Adipose tissue (tissue), 3 donors: ENCODE results near the gene JAGN1. TPM values are rescaled to one million over a fixed set of nuclear protein-coding genes. Genes with fewer than 3 reads are reported as not detected.
"Not testable (repeated sequence)": the region's sequence is repeated elsewhere in the genome, so short reads cannot be mapped to it uniquely, and the experiment has no call there.

Experiments used
- H3K27ac ChIP-seq: one replicate; pipeline ENCODE4 v1.5.1; 2013; ENCODE audit warnings: low read depth, low read length
- WGBS, 3 donors: extraction: QIAGEN DNeasy Blood & Tissue Kit; methylation state at CpG; one replicate each; pipeline ENCODE4 v1.1.7; 2013; 5-methylcytosine and 5-hydroxymethylcytosine counted together
- polyA plus RNA-seq, 3 donors: library from polyadenylated mRNA; stranded (reverse); fragments of 200-250 nt; gene quantifications; one replicate each; pipeline ENCODE4 v1.2.3, GENCODE V29; 2013
- donor health status: healthy with polysubstance abuse.
- donor health status: Bipolar disorder and iron deficiency.
- donor health status: healthy.

JAGN1 gene
- polyA plus RNA-seq, 3 donors, result 33.7 to 58.7 (median 39.5) TPM

DNA sequence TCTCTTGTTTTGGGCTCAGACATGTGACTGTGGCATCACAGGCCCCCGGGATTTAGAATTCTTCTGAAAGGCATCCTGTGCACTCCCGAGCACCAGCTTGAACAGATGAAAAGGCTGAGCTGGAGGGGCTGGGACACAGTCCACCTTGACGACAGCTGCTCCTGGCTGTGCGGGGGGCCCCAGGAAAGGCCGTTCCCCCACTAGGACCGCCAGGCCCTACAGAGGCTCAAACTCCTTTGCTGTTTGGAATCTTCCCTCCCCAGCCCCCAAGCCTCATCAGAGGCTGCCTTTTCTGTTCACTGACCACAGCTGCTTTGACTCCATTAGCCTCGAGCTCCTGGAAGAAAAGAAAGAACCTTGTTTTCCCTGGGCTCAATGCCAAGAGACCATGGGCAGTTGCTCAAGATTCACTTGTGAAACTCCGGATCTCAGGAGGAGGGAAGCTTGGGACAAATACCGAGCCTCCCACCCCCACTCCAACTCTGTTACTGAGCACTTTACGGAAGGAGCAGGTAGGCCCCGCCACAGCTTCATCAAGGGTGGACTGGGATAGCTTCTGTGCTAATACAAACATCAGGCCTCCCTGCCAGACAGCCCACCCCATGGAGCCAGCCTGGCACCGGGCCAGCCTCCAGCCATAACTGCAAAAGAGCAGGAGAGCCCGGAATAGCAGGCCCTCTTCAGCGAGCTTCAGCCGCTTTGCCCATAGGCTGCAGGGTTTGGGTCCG is 26.0 kb upstream of the JAGN1 start:
- 33 to 63% (median 42%) methylated on average over 16 of the region's 16 CpGs for WGBS, 3 donors
- no peak overlapping the region for H3K27ac ChIP-seq

DNA sequence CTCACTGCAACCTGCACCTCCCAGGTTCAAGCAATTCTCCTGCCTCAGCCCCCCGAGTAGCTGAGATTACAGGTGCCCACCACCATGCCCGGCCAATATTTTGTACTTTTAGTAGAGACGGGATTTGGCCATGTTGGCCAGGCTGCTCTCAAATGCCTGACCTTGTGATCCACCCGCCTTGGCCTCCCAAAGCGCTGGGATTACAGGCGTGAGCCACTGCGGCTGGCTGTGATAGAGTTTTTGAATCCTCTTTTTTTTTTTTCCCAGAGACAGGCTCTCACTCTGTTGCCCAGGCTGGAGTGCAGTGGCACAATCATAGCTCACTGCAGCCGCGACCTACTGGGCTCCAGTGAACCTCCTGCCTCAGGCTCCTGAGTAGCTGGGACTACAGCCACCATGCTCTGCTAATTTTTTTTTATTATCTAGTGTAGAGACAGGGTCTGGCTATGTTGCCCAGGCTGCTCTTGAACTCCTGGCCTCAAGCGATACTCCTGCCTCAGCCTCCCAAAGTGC is 25.2 kb upstream of the JAGN1 start:
- H3K27ac ChIP-seq, result not testable (repeated sequence)
- 82 to 89% (median 85%) methylated on average over 10 of the region's 10 CpGs for WGBS, 3 donors

DNA sequence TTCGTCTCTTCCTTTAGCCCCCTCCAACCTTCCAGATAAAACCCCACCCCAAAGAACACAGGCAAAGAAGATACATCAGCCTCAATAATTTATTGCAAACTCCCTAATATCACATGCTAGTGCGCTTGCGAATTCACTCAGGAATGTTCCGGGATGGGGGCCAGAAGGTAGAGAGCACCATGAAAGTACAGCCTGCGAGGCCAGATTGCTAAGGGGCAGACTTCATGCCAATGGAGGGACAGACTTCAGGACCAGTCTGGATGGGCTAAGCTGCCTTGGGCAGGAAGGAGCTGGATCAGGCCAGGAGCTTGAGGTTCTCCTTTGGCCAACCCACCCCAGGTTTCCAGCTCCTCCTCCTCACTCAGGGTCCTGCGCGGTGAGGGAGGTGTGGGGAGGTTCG is 23.8 kb upstream of the JAGN1 start:
- H3K27ac ChIP-seq, result no peak overlapping the region
- 74 to 94% (median 75%) methylated on average over 8 of the region's 8 CpGs for WGBS, 3 donors

GRCh38 chr3:9867106-9867505 is 23.3 kb upstream of the JAGN1 start:
- no peak overlapping the region for H3K27ac ChIP-seq
- WGBS, 3 donors, result 85 to 90% (median 87%) methylated on average over 12 of the region's 12 CpGs

GRCh38 chr3:9869955-9870354 is 20.5 kb upstream of the JAGN1 start:
- 60 to 79% (median 76%) methylated on average over 5 of the region's 5 CpGs for WGBS, 3 donors
- no peak overlapping the region for H3K27ac ChIP-seq

GRCh38 chr3:9870978-9871377 is 19.4 kb upstream of the JAGN1 start:
- 41 to 91% (median 49%) methylated on average over 1 of the region's 1 CpG for WGBS, 3 donors
- H3K27ac ChIP-seq, result no peak overlapping the region

DNA sequence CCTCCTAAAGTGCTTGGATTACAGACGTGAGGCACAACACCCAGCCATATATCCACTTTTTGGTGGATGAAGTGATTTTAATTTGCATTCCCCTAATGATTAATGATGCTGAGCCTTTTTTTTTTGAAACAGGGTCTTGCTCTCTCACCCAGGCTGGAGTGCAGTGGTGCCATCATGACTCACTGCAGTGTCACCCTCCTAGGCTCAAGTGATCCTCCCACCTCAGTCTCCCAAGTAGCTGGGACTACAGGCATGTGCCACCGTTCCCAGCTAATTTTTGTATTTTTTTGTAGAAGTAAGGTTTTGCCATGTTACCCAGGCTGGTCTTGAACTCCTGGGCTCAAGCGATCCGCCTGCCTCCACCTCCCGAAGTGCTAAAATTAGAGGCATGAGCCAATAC is 18.3 kb upstream of the JAGN1 start:
- 94 to 95% (median 95%) methylated on average over 5 of the region's 5 CpGs for WGBS, 3 donors
- not testable (repeated sequence) for H3K27ac ChIP-seq

DNA sequence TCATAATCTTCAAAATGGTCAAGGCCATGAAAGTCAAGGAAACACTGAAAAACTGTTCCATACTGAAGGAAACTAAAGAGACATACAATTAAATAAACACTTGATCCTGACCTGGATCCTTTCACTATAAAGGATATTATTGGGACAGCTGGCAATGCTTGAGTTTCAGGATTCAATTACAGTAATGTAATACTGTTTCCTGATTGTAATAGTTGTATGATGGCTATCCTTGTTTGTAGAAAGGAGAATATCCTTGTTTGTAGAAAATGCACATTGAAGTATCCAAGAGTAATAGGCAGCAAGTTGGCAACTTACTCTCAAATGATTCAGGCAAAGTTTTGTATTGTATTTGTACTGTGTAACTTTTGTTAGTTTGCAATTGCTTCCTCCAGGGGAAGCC is 15.0 kb upstream of the JAGN1 start:
- H3K27ac ChIP-seq, result no peak overlapping the region

DNA sequence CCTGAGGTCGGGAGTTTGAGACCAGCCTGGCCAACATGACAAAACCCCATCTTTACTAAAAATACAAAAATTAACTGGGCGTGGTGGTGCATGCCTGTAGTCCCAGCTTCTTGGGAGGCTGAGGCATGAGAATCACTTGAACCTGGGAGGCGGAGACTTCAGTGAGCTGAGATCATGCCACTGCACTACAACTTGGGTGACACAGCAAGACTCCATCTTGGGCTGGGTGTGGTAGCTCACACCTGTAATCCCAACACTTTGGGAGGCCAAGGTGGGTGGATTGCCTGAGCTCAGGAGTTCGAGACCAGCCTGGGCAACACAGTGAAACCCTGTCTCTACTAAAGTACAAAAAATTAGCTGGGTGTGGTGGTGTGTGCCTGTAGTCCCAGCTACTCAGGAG is 14.2 kb upstream of the JAGN1 start:
- 82 to 91% (median 90%) methylated on average over 4 of the region's 4 CpGs for WGBS, 3 donors
- not testable (repeated sequence) for H3K27ac ChIP-seq

- no peak overlapping the region for H3K27ac ChIP-seq
- WGBS, 3 donors, result 90 to 92% (median 90%) methylated on average over 12 of the region's 12 CpGs
Measured at GRCh38 chr3:9876991-9877390, 13.4 kb upstream of the JAGN1 start.

DNA sequence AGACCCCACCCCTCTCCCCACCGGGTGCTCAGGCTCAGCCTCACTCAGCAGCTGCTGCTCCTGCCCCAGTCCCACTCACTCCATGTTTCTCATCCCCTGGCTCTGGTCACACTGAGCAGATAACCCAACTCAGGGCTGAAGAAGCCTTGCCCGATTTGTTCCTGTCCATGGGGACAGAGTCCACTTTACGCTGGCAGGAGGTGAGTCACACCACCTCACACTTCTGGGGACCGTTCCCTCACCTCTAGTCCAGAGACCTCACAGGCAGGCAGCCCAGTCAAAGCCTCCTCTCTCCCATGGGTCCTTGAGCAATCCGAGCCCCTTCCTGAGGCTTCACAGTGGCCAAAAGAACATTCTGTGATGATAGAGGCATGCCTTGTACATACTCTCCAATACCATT is 11.7 kb upstream of the JAGN1 start:
- H3K27ac ChIP-seq, result no peak overlapping the region

GRCh38 chr3:9879830-9880549 is 10.4 kb upstream of the JAGN1 start, which contains the start of gene CIDEC:
CIDEC (minus strand) TSS chr3:9880253; CDS start chr3:9878486, 1,767 bp downstream.
- 75 to 88% (median 79%) methylated on average over 7 of the region's 7 CpGs for WGBS, 3 donors
- no peak within 1 kb of the TSS for H3K27ac ChIP-seq

More for the DNA sequence above, 11.7 kb upstream of the JAGN1 start:
- WGBS, 3 donors, result 59 to 78% (median 77%) methylated on average over 5 of the region's 5 CpGs

DNA sequence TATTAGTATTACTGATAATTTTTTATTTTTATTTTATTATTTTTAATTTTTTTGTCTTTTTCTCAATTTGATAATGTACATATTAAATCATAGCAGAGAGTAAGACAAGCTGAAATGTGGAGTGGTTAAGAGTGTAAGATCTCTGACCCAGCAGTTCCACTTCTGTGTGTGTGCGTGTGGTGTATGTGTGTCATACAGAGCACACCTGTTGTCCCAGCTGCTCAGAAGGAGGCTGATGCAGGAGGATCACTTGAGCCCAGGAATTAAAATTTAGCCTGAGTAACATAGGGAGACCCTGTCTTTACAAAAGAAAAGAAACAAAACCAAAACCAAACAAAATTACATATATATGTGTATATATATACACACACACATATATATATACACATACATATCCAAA is 9.0 kb upstream of the JAGN1 start:
- no peak overlapping the region for H3K27ac ChIP-seq
- WGBS, 3 donors, result 95 to 98% (median 97%) methylated on average over 1 of the region's 1 CpG

GRCh38 chr3:9883706-9884554 is 6.5 kb upstream of the JAGN1 start:
- H3K27ac ChIP-seq, result no peak overlapping the region
- 81 to 87% (median 86%) methylated on average over 7 of the region's 7 CpGs for WGBS, 3 donors

GRCh38 chr3:9884555-9885165 is 5.8 kb upstream of the JAGN1 start:
- WGBS, 3 donors, result 74 to 77% (median 77%) methylated on average over 11 of the region's 11 CpGs
- H3K27ac ChIP-seq, result no peak overlapping the region

- no peak overlapping the region for H3K27ac ChIP-seq
Measured at GRCh38 chr3:9886328-9886727, 4.1 kb upstream of the JAGN1 start.

GRCh38 chr3:9887480-9887879 is 2.9 kb upstream of the JAGN1 start:
- no peak overlapping the region for H3K27ac ChIP-seq
- WGBS, 3 donors, result 76 to 82% (median 80%) methylated on average over 5 of the region's 5 CpGs

DNA sequence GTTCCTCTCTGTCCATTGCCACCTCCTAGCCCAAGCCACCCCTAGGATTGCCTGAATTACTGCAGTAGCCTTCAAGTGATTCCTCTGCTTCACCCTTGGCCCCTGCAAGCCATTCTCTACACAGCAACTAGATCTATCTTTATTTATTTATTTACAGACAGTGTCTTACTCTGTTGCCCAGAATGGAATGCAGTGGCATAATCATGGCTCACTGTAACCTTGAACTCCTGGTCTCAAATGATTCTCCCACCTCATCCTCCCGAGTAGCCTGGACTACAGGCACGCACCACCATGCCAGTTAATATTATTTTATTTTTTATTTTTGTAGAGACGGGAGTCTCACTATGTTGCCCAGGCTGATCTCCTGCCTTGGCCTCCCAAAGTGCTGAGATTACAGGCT is 1.9 kb upstream of the JAGN1 start:
- 77 to 89% (median 83%) methylated on average over 3 of the region's 3 CpGs for WGBS, 3 donors
- H3K27ac ChIP-seq, result no peak overlapping the region

DNA sequence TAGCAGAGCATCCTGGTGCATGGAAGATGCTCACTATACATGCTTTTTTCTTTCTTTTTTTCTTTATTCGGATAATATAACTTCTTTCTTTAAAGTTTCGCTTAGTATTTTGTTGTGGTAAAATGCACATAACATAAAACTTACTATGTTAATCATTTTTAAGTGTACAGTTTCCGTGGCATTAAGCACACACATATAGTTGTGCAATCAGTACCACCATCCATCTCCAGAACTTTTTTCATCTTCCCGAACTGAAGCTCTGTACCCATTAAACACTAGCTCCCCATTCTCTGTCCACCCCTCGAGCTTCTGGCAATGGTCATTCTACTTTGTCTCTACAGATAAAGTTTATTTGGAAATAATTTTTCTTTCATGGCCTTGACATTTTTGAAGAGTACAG is 1.0 kb upstream of the JAGN1 start:
- WGBS, 3 donors, result 62 to 76% (median 74%) methylated on average over 5 of the region's 5 CpGs
- H3K27ac ChIP-seq, result no peak overlapping the region
